ENCODE measurements around the gene NXPH1. TPM values are rescaled to one million over a fixed set of nuclear protein-coding genes. Genes with fewer than 3 reads are reported as not detected.

NXPH1 gene
- total and polyA plus RNA-seq, 2 donors (not counting 1 experiment from before 2014, with no cell fraction given) = not detected

GRCh38 chr7:8637322-8637721 is 203.9 kb downstream of the NXPH1 start:
- no peaks in the 10 kb centered on the region for H4K20me1 ChIP-seq (ENCODE audit: control insufficient read depth, insufficient read depth, low read length, poor library complexity, severe bottlenecking)
- no peaks in the 10 kb centered on the region for H3K79me2 ChIP-seq (ENCODE audit: control insufficient read depth, insufficient read depth, low read length)
- DNase-seq (no peak), ATAC-seq (ENCODE audit: low read depth) (no peak)
- no peak overlapping the region for H2AFZ ChIP-seq (ENCODE audit: insufficient read depth, low read depth, low read length, poor library complexity, severe bottlenecking)
- no peaks in the 10 kb centered on the region for H3K4me1 ChIP-seq (ENCODE audit: control insufficient read depth in 2 of 2, insufficient read depth in 2 of 2, low read length in 2 of 2)
- POLR2A ChIA-PET = no interaction called here
- H3K27ac ChIP-seq (ENCODE audit: low read length in 2 of 2) = no peak overlapping the region
- no peaks in the 10 kb centered on the region for H3K27me3 ChIP-seq (replicated peaks in 1 of 4; ENCODE audit: control extremely low read depth in 1 of 4, control insufficient read depth in 3 of 4, insufficient read depth in 4 of 4, low read length in 3 of 4)
- CTCF ChIA-PET = no interaction called here
- H3K4me3 Mint-ChIP-seq = no peak overlapping the region
- H3K4me3 ChIP-seq (ENCODE audit: control extremely low read depth in 1 of 5, extremely low read depth in 1 of 5, insufficient read depth in 1 of 5, low read depth in 2 of 5, low read length in 4 of 5) = no peak overlapping the region
- TF ChIP-seq CTCF (IDR thresholded peaks at IDR 0.05) = no peak
- TF ChIP-seq EZH2 (IDR thresholded peaks at IDR 0.05; ENCODE audit: borderline replicate concordance, insufficient read depth, low read depth, low read length, poor library complexity, severe bottlenecking) = no peak
- no peaks in the 10 kb centered on the region for H3K27me3 Mint-ChIP-seq
- no peaks in the 10 kb centered on the region for H3K4me1 Mint-ChIP-seq
- no peak overlapping the region for H3K9ac ChIP-seq (ENCODE audit: low read length)
- H3K9me3 Mint-ChIP-seq (ENCODE audit: insufficient read depth) = no peaks in the 10 kb centered on the region
- no peaks in the 10 kb centered on the region for H3K36me3 ChIP-seq (replicated peaks in 1 of 2; ENCODE audit: control extremely low read depth in 1 of 2, control insufficient read depth in 1 of 2, extremely low read depth in 1 of 2, insufficient read depth in 2 of 2, low read length in 1 of 2)
- 100% methylated on average over 3 of the region's 4 CpGs for WGBS (ENCODE audit: insufficient coverage)
- H3K27ac Mint-ChIP-seq = no peak overlapping the region
- H3K4me2 ChIP-seq (replicated peaks; ENCODE audit: low read depth, low read length, poor library complexity, severe bottlenecking) = no peak overlapping the region
- intact Hi-C loops (cut with micrococcal nuclease) = no loop called here
- peaks cover 0 to 3% (median 0%) of the 10 kb centered on the region in 3 donors for H3K9me3 ChIP-seq (ENCODE audit: control extremely low read depth in 1 of 3, control insufficient read depth in 2 of 3, insufficient read depth in 1 of 3, low read length in 2 of 3)

GRCh38 chr7:8638076-8638475 is 204.7 kb downstream of the NXPH1 start:
- Histone ChIP-seq H2AFZ (ENCODE audit: insufficient read depth, low read depth, low read length, poor library complexity, severe bottlenecking) (no peak overlapping the region), H3K4me3 (ENCODE audit: control extremely low read depth in 1 of 5, extremely low read depth in 1 of 5, insufficient read depth in 1 of 5, low read depth in 2 of 5, low read length in 4 of 5) (no peak overlapping the region), H3K27me3 (replicated peaks in 1 of 4; ENCODE audit: control extremely low read depth in 1 of 4, control insufficient read depth in 3 of 4, insufficient read depth in 4 of 4, low read length in 3 of 4) (no peaks in the 10 kb centered on the region), H3K4me2 (replicated peaks; ENCODE audit: low read depth, low read length, poor library complexity, severe bottlenecking) (no peak overlapping the region), H3K79me2 (ENCODE audit: control insufficient read depth, insufficient read depth, low read length) (no peaks in the 10 kb centered on the region), H3K9me3 (ENCODE audit: control extremely low read depth in 1 of 3, control insufficient read depth in 2 of 3, insufficient read depth in 1 of 3, low read length in 2 of 3) (peaks cover 0 to 1% (median 0%) of the 10 kb centered on the region in 3 donors), H4K20me1 (ENCODE audit: control insufficient read depth, insufficient read depth, low read length, poor library complexity, severe bottlenecking) (no peaks in the 10 kb centered on the region), H3K4me1 (ENCODE audit: control insufficient read depth in 2 of 2, insufficient read depth in 2 of 2, low read length in 2 of 2) (no peaks in the 10 kb centered on the region), H3K27ac (ENCODE audit: low read length in 2 of 2) (no peak overlapping the region), H3K9ac (ENCODE audit: low read length) (no peak overlapping the region), H3K36me3 (replicated peaks in 1 of 2; ENCODE audit: control extremely low read depth in 1 of 2, control insufficient read depth in 1 of 2, extremely low read depth in 1 of 2, insufficient read depth in 2 of 2, low read length in 1 of 2) (no peaks in the 10 kb centered on the region)
- no peak for ATAC-seq (ENCODE audit: low read depth)
- ChIA-PET POLR2A (no interaction called here), CTCF (no interaction called here)
- no peak for TF ChIP-seq CTCF (IDR thresholded peaks at IDR 0.05)
- no peak for TF ChIP-seq EZH2 (IDR thresholded peaks at IDR 0.05; ENCODE audit: borderline replicate concordance, insufficient read depth, low read depth, low read length, poor library complexity, severe bottlenecking)
- Mint-ChIP-seq H3K27me3 (no peaks in the 10 kb centered on the region), H3K27ac (no peak overlapping the region), H3K9me3 (ENCODE audit: insufficient read depth) (no peaks in the 10 kb centered on the region), H3K4me3 (no peak overlapping the region), H3K4me1 (no peaks in the 10 kb centered on the region)
- intact Hi-C loops (cut with micrococcal nuclease) = no loop called here
- DNase-seq = no peak
- 84% methylated on average over 4 of the region's 7 CpGs for WGBS (ENCODE audit: insufficient coverage)

Measured in B cell (primary cell).